Astrocyte (in vitro differentiated cells and primary cell): Measurements from ENCODE around the gene EDN2. TPM values are rescaled to one million over a fixed set of nuclear protein-coding genes. Genes with fewer than 3 reads are reported as not detected.

ENCODE experiments used
- DNase-seq: peaks from one replicate; pipeline ENCODE4 v3.0.0-alpha.2; 2010; ENCODE audit warnings: low read depth
- FAIRE-seq: peaks from 2 replicates; lab custom pipeline; 2011; peaks lifted over from hg19 to GRCh38; lab: Jason Lieb, UNC
- H2AFZ ChIP-seq: 2 replicates; pipeline ENCODE4 v1.6.0; 2012; ENCODE audit warnings: low read depth, low read length, inconsistent platforms
- H3K27ac ChIP-seq: 2 replicates; pipeline ENCODE4 v1.5.1; 2011; ENCODE audit warnings: low read depth, low read length, inconsistent platforms
- H3K27me3 ChIP-seq: 2 replicates; pipeline ENCODE4 v1.6.0; 2011; ENCODE audit warnings: low read length, inconsistent platforms; ENCODE audit not compliant: insufficient read depth
- H3K36me3 ChIP-seq: 2 replicates; pipeline ENCODE4 v1.5.1; 2011; ENCODE audit warnings: low read length, inconsistent platforms; ENCODE audit not compliant: insufficient read depth
- H3K4me1 ChIP-seq: 2 replicates; pipeline ENCODE4 v1.5.1; 2011; ENCODE audit warnings: low read length, inconsistent platforms; ENCODE audit not compliant: insufficient read depth
- H3K4me2 ChIP-seq: 2 replicates; pipeline ENCODE4 v1.6.0; 2012; ENCODE audit warnings: low read length, inconsistent platforms
- H3K4me3 ChIP-seq: 2 replicates; pipeline ENCODE4 v1.5.1; 2011; ENCODE audit warnings: low read depth, mild to moderate bottlenecking, low read length, inconsistent platforms; ENCODE audit not compliant: insufficient read depth
- H3K79me2 ChIP-seq: 2 replicates; pipeline ENCODE4 v1.6.0; 2012; ENCODE audit warnings: mild to moderate bottlenecking, low read length, inconsistent platforms; ENCODE audit not compliant: insufficient read depth
- H3K9ac ChIP-seq: 2 replicates; pipeline ENCODE4 v1.6.0; 2012; ENCODE audit warnings: mild to moderate bottlenecking, low read length, inconsistent platforms
- H3K9me3 ChIP-seq: 2 replicates; pipeline ENCODE4 v1.5.1; 2012; ENCODE audit warnings: low read depth, mild to moderate bottlenecking, low read length, inconsistent platforms; ENCODE audit not compliant: insufficient read depth
- H4K20me1 ChIP-seq: 2 replicates; pipeline ENCODE4 v1.6.0; 2012; ENCODE audit warnings: low read length, inconsistent platforms; ENCODE audit not compliant: insufficient read depth
- H3K27ac Mint-ChIP-seq: one replicate; pipeline ENCODE4 v1.8.0; 2021; ENCODE audit warnings: mild to moderate bottlenecking, mixed read lengths; ENCODE audit not compliant: unreplicated experiment
- H3K27me3 Mint-ChIP-seq: one replicate; pipeline ENCODE4 v1.8.0; 2021; ENCODE audit warnings: low read depth, mixed read lengths; ENCODE audit not compliant: unreplicated experiment
- H3K36me3 Mint-ChIP-seq: one replicate; pipeline ENCODE4 v1.8.0; 2021; ENCODE audit warnings: low read depth, mixed read lengths; ENCODE audit not compliant: unreplicated experiment
- H3K4me1 Mint-ChIP-seq: one replicate; pipeline ENCODE4 v1.8.0; 2021; ENCODE audit warnings: low read depth, mixed read lengths; ENCODE audit not compliant: unreplicated experiment
- H3K4me3 Mint-ChIP-seq: one replicate; pipeline ENCODE4 v1.8.0; 2021; ENCODE audit warnings: mild to moderate bottlenecking, moderate library complexity, mixed read lengths; ENCODE audit not compliant: unreplicated experiment
- H3K9me3 Mint-ChIP-seq: one replicate; pipeline ENCODE4 v1.8.0; 2021; ENCODE audit warnings: mild to moderate bottlenecking, mixed read lengths; ENCODE audit not compliant: unreplicated experiment
- CTCF ChIP-seq: IDR thresholded peaks from 2 replicates; pipeline ENCODE4 v1.5.1; 2011; ENCODE audit warnings: low read depth, mild to moderate bottlenecking, inconsistent platforms, low read length, moderate library complexity; ENCODE audit not compliant: insufficient read depth
- EZH2 ChIP-seq: IDR thresholded peaks from 2 replicates; pipeline ENCODE4 v1.6.1; 2012; ENCODE audit warnings: mild to moderate bottlenecking, low read length, inconsistent platforms; ENCODE audit not compliant: insufficient read depth
- total RNA-seq: library from RNA; stranded (reverse); gene quantifications from 2 replicates; pipeline ENCODE4 v1.2.1, GENCODE V29; 2021

The EDN2 gene
- total RNA-seq, 1 donor from 2014 or later = 0.45 TPM

- Mint-ChIP-seq H3K4me1 (peaks cover 10% of the 10 kb centered on the region), H3K36me3 (no peaks in the 10 kb centered on the region), H3K9me3 (peaks cover 2% of the 10 kb centered on the region), H3K4me3 (no peak overlapping the region), H3K27me3 (peaks cover 19% of the 10 kb centered on the region), H3K27ac (no peak overlapping the region)
- DNase-seq (no peak), FAIRE-seq (no peak)
- H3K79me2 ChIP-seq = no peaks in the 10 kb centered on the region
- no peak overlapping the region for H3K4me3 ChIP-seq
- no peak for TF ChIP-seq EZH2
- peaks cover 3% of the 10 kb centered on the region for H3K27me3 ChIP-seq
- no peak overlapping the region for H3K9ac ChIP-seq
- no peaks in the 10 kb centered on the region for H3K9me3 ChIP-seq
- H3K4me1 ChIP-seq = peaks cover 17% of the 10 kb centered on the region
- no peaks in the 10 kb centered on the region for H3K36me3 ChIP-seq
- H4K20me1 ChIP-seq = no peaks in the 10 kb centered on the region
- peak overlapping the region; percentile 9 for H2AFZ ChIP-seq
- no peak overlapping the region for H3K27ac ChIP-seq
- H3K4me2 ChIP-seq = no peak overlapping the region
Measured at GRCh38 chr1:41476807-41477361, 7.6 kb downstream of the EDN2 start.

- Histone ChIP-seq H3K4me3 (no peak overlapping the region), H3K9me3 (no peaks in the 10 kb centered on the region), H3K79me2 (no peaks in the 10 kb centered on the region), H3K27me3 (peaks cover 4% of the 10 kb centered on the region), H2AFZ (no peak overlapping the region), H3K9ac (no peak overlapping the region), H3K4me2 (no peak overlapping the region), H3K27ac (no peak overlapping the region), H4K20me1 (no peaks in the 10 kb centered on the region), H3K4me1 (peaks cover 17% of the 10 kb centered on the region), H3K36me3 (no peaks in the 10 kb centered on the region)
- H3K4me3 Mint-ChIP-seq = no peak overlapping the region
- H3K27ac Mint-ChIP-seq = no peak overlapping the region
- peaks cover 19% of the 10 kb centered on the region for H3K27me3 Mint-ChIP-seq
- peaks cover 2% of the 10 kb centered on the region for H3K9me3 Mint-ChIP-seq
- H3K4me1 Mint-ChIP-seq = peaks cover 10% of the 10 kb centered on the region
- no peak for TF ChIP-seq CTCF
- no peak for TF ChIP-seq EZH2
- DNase-seq = peak; percentile 67
- FAIRE-seq = no peak
- H3K36me3 Mint-ChIP-seq = no peaks in the 10 kb centered on the region
Measured at GRCh38 chr1:41475859-41476567, 8.5 kb downstream of the EDN2 start.

- H3K9me3 ChIP-seq = no peaks in the 10 kb centered on the region
- H3K36me3 ChIP-seq = no peaks in the 10 kb centered on the region
- H3K4me2 ChIP-seq = no peak overlapping the region
- H3K4me3 ChIP-seq = no peak overlapping the region
- Mint-ChIP-seq H3K27me3 (peaks cover 24% of the 10 kb centered on the region), H3K4me1 (peaks cover 10% of the 10 kb centered on the region), H3K36me3 (no peaks in the 10 kb centered on the region), H3K4me3 (no peak overlapping the region), H3K9me3 (peaks cover 2% of the 10 kb centered on the region), H3K27ac (no peak overlapping the region)
- no peaks in the 10 kb centered on the region for H4K20me1 ChIP-seq
- H3K79me2 ChIP-seq = no peaks in the 10 kb centered on the region
- no peak overlapping the region for H3K9ac ChIP-seq
- FAIRE-seq = no peak
- H3K27ac ChIP-seq = no peak overlapping the region
- peaks cover 17% of the 10 kb centered on the region for H3K4me1 ChIP-seq
- DNase-seq = no peak
- peaks cover 4% of the 10 kb centered on the region for H3K27me3 ChIP-seq
- no peak overlapping the region for H2AFZ ChIP-seq
- TF ChIP-seq EZH2 = no peak
- no peak for TF ChIP-seq CTCF
Measured at GRCh38 chr1:41475346-41475745, 9.1 kb downstream of the EDN2 start.
